Central memory CD4-positive, alpha-beta T cell (primary cell): ENCODE results near the gene GTF3A.
"Not testable (repeated sequence)": the region's sequence is repeated elsewhere in the genome, so short reads cannot be mapped to it uniquely, and the experiment has no call there.

Source experiments
- DNase-seq: peaks from one replicate; pipeline ENCODE4 v3.0.0; 2022
- total RNA-seq, 3 experiments: gene quantifications; one replicate each; lab custom pipeline; 2026; lab: John Stamatoyannopoulos, UW

The GTF3A gene
- 100 to 296 (median 212) reads per million in 3 experiments for total RNA-seq

DNA sequence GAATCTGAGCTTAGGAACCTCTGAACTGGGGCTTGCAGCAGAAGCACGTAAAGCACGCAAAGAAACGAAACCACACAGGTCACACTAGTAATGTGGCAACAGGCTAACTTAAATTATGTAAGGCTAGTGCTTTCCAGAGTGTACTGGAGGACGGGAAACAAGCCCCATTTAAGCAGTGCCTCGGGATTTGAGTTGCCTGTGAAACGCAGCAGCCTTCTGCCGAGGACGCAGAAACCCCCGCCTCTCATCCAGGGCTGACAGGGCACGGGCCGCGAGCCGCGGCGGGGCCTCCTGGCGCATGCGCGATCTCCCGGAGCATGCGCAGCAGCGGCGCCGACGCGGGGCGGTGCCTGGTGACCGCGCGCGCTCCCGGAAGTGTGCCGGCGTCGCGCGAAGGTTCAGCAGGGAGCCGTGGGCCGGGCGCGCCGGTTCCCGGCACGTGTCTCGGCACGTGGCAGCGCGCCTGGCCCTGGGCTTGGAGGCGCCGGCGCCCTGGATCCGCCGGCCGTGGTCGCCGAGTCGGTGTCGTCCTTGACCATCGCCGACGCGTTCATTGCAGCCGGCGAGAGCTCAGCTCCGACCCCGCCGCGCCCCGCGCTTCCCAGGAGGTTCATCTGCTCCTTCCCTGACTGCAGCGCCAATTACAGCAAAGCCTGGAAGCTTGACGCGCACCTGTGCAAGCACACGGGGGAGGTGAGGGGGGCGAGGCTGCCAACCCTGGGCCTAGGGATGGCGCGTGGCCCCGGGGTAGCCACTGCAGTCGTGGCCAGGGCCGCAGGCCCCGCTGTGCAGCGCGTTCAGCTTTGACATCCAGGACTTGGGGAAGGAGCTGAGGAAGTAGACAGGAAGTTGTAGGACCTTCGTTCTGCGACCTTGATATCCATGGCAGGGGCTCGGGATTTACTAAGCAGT, at the start of gene GTF3A:
GTF3A (plus strand) TSS at position 374 of the 912 bp plus-strand sequence.
- DNase-seq = peak; percentile 92

DNA sequence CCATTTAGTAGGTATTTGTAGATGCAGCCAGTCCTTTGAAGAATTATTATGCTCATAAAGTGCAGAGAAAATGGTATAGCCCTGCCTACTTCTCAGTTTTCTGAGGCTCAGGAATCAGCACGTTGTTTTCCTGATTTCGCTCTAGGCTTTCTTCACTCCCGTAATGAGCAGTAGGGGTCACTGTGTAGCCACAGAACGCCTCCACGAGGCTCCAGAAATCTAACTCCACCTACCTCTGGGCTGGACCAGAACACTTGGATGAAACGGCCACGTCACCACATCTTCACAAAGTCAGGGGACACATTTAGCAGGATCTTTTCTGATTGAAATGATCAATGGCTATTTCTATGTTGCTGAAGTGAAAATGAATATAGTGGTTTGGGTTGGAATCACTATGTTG, 49.8 kb upstream of the GTF3A start:
- peak; percentile 35 for DNase-seq

DNA sequence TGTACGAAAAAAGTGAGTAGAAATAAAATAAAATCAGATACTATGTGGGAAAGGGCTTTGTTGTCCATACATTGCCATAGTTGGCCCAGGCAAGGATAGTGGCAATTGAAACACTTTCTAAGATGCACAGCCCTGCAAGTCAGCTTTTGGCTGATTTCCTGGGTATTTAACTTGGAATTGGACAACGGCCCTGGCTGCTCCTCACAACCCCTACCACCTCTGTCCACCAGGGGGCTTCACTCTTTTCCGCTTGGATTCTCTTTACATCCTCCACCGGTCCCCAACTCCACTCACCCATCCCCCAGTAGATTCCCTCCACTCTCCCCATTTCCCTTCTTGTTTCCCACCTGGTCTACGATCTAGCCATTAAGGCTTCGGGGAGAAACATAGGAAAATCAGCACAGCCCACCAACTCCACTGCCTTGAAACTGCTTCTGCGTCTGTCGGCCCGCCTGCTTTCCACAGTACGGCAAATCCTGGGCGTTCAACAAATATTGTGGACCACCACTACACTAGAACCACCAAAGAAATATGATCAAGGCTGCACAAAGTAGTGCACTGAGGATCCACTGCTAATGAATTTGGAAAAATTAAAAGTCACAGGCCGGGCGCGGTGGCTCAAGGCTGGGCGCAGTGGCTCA, 48.6 kb upstream of the GTF3A start:
- DNase-seq = peak; percentile 27

DNA sequence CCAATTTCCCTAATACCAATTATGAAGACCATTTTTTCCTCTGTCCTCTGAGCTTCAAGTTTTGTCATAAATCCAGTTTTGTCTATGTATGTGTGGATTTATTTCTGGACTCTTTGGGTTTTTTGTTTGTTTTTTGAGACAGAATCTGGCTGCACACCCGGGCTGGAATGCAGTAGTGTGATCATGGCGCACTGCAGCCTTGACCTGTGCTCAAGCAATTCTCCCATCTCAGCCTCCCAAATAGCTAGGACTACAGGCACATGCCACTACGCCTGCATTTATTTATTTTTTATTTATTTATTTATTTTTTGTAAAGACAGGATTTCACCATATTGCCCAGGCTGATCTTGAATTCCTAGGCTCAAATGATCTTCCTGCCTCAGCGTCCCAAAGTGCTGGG, 45.3 kb upstream of the GTF3A start:
- no peak for DNase-seq

DNA sequence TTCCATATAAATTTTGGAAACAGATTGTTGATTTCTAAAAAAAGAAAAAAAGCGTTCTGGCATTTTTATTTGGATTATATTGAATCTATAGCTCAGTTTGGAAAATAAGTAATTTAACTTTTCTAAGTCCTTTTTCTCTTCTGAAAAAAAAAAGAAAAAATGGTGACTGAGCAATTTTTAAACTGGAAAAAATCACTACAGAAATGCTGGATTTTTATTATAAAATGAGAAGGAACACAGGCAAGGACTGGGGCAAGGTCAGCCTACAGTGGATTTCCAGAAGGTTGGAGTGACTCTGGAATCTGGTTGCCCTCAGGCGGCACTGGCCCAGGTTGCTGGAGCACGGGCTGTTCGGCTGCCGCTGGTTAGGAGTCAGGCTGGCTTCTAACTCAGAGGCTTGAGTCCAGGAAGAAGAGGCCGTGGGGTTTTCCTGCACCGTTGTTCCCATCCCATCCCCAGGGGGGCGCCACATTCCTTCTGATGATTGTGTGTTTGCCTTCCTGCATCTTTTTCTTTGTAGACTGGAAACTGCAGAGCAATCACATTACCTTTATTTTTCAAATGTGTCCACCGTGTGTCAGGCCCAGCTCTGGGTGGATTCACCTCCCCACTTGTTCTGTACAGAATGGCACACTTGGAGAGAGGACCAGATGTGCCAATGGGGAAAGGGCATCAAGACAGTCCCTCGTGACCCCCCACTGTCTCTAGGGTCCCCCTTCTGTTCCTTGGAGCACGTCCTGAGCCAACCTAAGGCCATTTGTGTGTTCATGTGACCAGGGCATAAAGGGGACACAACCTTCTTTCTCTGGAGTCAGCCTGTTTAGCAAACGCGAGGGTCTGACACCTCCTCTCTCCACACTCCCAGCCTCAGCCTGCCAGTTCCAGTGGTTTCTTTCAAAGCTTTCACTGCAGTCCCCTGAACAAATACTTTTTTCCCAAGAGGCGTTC, 44.5 kb upstream of the GTF3A start:
- peak; percentile 25 for DNase-seq

DNA sequence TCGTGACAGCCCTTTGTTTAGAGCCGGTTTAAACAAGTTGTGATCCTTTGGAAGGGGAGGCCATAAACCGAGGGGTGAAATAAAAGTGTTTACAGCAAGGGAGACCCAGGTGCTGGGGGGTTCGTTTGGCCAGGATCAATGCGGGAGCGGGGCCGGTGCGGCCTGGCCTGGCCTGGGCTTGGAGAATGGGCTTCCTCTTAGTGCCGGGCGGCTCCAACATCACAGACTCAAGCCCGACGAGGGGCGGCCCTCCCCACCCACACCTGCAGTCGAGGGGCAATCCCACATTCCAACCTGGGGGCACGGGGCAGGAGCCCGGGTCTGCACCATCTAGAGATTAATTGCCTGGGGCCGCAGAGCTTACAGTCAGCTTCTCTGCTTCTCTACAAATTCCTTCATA, 42.8 kb upstream of the GTF3A start:
- DNase-seq = no peak

DNA sequence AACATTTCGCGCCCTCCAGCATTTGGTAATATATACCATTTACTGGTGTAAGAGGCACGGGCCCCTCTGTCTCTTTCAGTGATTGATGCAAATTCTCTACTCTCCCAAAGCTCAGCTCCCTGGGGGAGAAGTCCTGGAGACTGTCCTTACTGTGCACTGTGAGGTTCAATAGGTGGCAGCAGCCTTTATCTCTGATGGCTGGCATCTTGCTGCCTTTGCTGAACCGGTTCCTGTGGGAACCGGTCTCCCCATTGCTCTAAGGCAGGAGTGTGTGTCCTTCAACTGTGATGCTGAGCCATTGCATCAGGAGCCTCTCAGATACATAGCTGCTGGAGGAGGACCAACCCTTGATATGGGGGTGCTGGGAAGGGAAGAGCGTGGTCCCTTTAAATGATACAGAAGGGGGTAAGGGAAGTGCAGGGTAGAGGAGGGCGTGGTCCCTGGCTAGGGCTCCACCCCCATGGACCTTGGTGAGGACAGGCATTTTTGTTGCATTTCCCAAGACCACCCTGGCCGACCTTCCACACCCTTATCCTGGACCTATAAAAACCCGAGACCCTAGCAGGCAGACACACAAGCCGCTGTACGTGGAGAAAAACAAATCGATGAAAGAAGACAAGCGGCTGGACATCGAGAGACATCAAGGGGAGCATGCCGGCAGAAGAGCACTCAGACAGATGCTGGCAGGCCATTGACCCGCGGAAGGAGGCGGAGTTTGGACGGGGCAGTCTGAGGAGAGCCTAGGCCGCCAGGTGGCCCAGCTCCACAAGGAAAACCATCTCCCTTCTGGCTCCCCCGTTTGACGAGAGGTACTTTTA, 41.1 kb upstream of the GTF3A start:
- no peak for DNase-seq

DNA sequence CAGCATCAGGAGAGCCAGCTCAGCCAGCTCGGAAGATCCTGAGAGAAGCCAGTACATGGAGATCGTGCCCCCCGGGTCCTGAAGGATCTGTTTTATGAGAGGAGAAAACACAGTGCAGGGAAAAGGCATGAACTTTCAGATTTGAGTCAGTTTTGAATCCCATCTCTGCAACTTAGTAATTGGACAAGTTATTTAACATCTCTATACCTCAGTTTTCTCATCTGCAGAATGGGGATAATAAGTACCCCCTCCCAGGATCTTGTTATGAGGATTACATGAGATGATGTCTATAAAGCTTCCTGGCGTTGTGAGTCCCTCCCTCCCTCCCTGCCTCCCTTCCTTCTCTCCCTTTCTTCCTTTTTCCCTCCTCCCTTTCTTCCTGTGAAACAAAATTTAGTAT, 40.1 kb upstream of the GTF3A start:
- DNase-seq = no peak

DNA sequence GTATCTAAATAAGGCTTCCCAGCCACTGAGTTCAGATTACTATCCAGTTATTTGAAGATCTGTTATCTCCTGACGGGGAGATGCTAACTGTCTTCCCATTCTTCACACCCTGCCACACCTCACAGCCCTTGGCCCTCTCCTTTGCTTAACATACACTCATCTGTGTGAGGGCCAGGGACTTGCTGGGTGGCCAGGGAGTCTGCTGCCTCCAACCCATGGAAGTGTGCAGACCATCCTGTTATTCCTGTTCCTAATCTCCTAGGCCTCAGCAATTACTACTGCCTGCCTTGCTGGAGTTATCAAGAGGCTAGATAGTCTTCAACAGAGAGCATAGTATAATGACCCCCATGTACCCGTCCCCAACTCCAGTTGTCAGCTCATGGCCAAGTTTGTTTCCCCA, 36.2 kb upstream of the GTF3A start:
- no peak for DNase-seq

DNA sequence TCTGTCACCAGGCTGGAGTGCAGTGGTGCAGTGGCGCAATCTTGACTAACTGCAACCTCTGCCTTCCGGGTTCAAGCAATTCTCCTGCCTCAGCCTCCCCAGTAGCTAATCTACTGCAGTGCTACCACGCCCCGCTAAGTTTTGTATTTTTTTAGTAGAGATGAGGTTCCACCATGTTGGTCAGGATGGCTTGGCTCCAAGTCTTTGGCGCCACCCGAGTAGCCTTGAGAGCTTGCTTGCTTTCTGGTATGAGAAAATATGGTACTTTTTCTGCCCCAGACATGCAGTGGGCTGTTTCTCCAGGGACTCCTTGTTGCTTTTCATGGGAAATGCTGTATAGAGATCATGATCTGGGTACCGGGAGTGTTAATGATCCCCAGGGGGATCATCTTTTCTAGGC, 34.5 kb upstream of the GTF3A start:
- DNase-seq = no peak

DNA sequence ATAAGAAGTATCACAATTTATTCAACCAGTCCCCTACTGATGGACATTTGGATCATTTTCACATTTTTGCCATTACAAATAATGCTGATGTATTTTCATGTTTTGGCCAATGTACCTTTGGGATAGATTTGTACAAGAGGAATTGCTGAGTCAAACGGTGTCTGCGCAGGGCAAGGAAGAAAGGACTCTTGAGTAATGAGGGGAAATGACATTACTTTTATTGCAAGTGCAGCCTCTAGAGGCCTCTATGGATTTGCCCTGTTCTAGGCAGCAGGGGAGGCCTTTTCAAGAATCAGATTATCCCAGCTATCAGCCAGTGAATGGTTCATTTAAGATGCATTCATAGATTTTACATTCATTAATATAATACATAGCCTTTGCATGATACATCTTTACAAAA, 32.9 kb upstream of the GTF3A start:
- no peak for DNase-seq

DNA sequence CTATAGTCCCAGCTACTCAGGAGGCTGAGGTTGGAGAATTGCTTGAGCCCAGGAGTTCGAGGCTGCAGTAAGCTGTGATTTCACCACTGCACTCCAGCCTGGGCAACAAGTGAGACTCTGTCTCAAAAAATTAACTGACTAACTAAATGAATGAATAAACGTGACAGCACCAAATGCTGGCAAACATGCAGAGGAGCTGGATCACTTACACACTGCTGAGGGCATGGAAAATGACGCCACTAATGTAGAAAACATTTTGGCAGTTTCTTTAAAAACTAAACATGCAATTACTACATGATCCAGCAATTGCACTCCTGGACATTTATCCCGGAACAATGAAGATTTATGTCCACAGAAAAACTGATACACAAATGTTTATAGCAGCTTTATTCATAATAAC, 31.3 kb upstream of the GTF3A start:
- no peak for DNase-seq

DNA sequence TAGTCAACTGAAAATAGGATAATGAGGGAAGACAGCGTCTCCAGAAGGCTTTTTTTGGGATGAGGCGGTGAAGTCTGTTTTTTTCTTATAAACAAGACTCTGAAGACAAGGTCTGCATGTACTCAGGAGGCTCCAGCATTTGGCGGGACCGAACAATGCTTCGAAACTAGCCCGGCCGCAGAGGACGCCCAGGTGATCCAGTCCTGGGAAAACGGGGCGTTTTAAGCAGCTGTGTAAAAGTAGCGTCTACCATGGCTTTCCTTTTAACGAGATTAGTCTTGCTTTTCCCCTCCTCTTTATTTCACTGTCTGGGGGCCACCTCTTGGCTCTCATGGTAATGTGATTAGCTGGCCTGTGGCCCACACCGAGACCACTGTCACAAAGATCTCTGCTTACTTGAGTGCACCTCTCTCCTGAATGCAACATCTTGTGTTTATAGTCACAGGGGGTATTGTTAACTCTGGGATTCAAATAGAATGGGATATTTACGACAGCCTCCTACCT, 29.4 kb upstream of the GTF3A start:
- no peak for DNase-seq

DNA sequence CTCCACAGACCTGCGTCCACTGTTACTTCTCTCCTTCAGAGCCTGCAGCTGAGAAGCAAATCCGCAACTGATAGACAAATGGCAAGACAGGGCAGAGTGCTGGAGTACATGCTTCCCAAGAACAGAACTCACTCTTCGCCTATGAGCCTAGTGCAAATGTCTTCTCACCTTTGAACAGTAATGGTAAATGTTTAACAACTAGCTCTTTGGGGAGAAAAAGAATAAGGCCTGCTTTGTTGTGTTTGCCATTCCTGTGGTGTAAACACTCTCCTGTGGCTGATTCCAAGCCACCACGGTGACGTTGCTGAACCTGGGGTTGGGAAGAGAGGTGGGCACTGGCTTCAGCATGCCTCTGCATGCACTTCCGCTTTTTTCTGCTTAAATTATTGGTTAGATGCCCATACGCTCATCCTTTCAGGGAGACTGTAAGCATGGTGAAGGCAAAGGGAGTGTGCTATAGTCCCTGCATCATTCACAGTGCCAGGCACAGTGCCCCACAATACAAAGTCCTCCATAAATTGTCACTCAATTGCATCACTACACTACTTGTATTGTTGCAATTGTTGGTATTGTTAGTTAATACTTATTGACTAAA, 28.1 kb upstream of the GTF3A start:
- no peak for DNase-seq

DNA sequence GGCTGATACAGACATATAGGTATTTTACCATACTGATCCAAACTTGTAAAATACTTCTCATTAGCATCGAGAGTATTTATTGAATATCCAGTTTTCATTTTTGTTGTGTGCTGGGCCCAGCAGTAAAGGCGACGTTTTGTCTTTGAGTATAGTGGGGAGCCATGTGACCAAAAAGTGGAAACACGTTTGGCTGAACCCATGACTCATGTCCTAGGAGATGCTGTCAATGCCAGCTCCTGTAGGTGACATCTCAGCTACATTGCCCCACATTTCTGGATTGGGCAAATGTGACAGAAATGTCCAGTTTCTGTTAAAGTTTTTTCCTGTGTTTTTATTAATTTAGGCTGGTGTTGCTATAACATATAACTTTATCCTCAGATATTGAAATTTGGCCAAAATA, 26.1 kb upstream of the GTF3A start:
- DNase-seq = no peak

DNA sequence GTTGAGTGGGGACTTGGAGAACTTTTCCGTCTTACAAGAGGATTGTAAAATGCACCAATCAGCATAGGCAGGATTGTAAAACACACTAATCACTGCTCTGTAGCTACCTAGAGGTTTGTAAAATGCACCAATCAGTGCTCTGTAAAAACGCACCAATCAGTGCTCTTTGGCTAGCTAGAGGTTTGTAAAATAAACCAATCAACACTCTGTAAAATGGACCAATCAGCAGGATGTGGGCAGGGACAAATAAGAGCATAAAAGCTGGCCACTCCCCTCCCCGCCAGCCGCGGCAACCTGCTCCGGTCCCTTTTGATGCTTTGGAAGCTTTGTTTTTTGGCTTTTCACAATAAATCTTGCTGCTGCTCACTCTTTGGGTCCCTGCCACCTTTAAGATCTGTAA, 24.0 kb upstream of the GTF3A start:
- DNase-seq = not testable (repeated sequence)

DNA sequence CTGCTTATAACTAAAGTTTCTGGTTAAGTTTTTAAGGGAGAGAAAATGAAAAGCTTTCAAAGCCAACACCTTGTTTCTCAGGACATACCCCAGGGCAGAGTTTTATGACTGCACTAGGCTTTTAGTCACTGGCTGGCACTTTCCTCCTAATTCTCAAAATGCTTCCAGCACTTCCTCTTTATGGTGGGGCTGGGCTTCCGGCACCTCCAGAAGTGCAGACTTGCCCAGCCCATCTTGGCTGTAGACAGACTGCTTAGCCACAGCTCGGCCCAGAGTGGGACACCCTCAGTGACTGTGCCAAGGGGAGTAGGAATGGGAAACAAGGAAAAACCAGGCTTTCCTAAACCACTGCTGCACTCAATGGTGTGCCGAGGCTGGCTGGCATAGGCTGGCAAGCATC, 23.2 kb upstream of the GTF3A start:
- DNase-seq = no peak

DNA sequence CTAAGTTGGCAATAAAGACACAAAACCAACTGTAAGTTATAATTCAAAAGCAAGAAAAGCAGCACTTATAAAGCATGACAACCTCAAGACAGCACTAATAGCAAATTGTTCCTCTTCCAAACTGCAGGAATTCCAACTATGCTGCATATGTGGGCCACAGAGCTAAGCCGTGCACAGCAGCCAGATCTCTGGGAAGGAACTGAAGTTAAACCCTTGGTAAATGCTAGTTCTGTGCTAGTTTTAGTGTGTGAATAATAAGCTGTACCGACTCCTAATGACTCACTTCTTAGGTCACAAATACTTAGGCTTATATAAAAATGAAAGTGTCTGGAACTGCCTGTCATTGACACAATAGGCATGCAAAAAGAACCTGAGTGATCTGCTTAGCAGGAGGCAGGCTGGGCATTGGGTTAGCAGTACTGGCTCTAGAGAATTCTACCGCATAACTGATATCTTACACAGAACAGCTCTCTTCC, 21.2 kb upstream of the GTF3A start:
- no peak for DNase-seq

DNA sequence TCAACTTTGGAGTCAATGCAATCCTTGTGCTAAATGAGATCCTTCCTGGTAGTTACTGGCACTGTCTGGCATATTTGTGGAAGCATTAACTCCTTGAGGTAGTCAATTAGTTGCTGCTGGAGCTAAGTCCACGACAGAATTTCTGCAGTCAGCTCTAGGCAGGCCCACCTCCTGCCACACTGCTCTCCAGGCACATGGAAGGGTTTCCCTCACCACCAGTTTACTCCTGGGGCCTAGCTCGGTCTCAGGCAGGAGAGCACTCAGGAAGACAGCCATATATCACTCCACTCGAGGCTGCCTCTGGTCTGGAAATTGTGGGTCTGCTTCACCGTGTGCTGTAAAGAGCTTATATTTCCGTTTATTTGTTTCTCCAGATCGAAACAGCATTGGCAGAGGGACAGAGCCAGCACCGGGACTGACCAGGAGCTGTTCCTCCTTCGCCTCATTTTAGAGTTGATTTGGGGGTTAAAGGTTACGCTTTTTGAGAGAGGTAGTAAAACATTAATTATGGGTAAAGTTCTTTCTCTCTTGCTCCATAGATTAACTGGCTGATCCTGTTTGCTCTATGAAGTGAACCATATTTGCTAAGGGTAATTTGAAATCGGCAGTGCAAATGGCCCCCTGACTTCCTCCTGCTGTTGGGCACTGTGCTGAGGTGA, 20.6 kb upstream of the GTF3A start:
- DNase-seq = no peak

DNA sequence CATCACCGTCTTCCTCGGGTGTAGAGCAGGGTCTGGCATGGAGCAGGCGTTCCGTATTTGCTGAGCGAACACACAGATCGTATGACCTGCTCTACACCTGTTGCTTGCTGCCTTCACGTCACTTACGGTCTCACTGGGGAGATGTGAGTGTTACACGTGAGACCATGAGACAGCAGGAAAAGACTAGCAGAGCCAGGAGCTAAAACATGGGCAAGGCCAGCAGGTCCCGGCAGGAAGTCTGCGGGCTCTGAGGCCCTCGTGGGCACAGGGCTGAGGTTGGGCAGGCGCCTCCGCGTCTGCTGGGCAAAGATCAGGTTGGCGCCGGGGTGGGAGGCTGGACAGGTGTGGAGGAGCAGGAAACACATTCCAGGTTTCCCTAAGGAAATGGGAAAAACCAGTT, 19.7 kb upstream of the GTF3A start:
- DNase-seq = no peak
